ENCODE measurements around the gene NFATC2IP. TPM values are rescaled to one million over a fixed set of nuclear protein-coding genes. Genes with fewer than 3 reads are reported as not detected.

Gene NFATC2IP
- total RNA-seq, 1 donor from 2014 or later, result 63.9 TPM

GRCh38 chr16:28927815-28928214 lies 22.9 kb upstream of the NFATC2IP start:
- H3K4me1 Mint-ChIP-seq, result peaks cover 19% of the 10 kb centered on the region
- no peak overlapping the region for H3K4me3 Mint-ChIP-seq
- H3K9me3 Mint-ChIP-seq, result no peaks in the 10 kb centered on the region
- TF ChIP-seq CTCF (conservative IDR thresholded peaks at IDR 0.05), result no peak
- no peak for DNase-seq (ENCODE audit: low read depth, low spot score)
- no peaks in the 10 kb centered on the region for H3K36me3 Mint-ChIP-seq (ENCODE audit: low read depth)
- no peaks in the 10 kb centered on the region for H3K27me3 Mint-ChIP-seq (ENCODE audit: low read depth)
- H3K27ac Mint-ChIP-seq (ENCODE audit: unreplicated experiment), result no peak overlapping the region

- Mint-ChIP-seq H3K9me3 (no peaks in the 10 kb centered on the region), H3K27ac (ENCODE audit: unreplicated experiment) (no peak overlapping the region)
- TF ChIP-seq CTCF (conservative IDR thresholded peaks at IDR 0.05), result no peak
Measured at GRCh38 chr16:28930203-28930602, 20.5 kb upstream of the NFATC2IP start.

GRCh38 chr16:28930652-28931051 lies 20.1 kb upstream of the NFATC2IP start:
- H3K36me3 Mint-ChIP-seq (ENCODE audit: low read depth), result no peaks in the 10 kb centered on the region
- no peak for DNase-seq (ENCODE audit: low read depth, low spot score)
- H3K4me3 Mint-ChIP-seq, result no peak overlapping the region
- H3K4me1 Mint-ChIP-seq, result peaks cover 6% of the 10 kb centered on the region
- no peaks in the 10 kb centered on the region for H3K9me3 Mint-ChIP-seq
- peak overlapping the region; percentile 84 for H3K27ac Mint-ChIP-seq (ENCODE audit: unreplicated experiment)
- H3K27me3 Mint-ChIP-seq (ENCODE audit: low read depth), result peaks cover 4% of the 10 kb centered on the region
- no peak for TF ChIP-seq CTCF (conservative IDR thresholded peaks at IDR 0.05)

More at GRCh38 chr16:28930203-28930602, 20.5 kb upstream of the NFATC2IP start:
- no peak for DNase-seq (ENCODE audit: low read depth, low spot score)
- Mint-ChIP-seq H3K4me1 (peaks cover 8% of the 10 kb centered on the region), H3K36me3 (ENCODE audit: low read depth) (no peaks in the 10 kb centered on the region), H3K4me3 (no peak overlapping the region), H3K27me3 (ENCODE audit: low read depth) (no peaks in the 10 kb centered on the region)

GRCh38 chr16:28931801-28932225 lies 18.9 kb upstream of the NFATC2IP start, which contains the start of gene CD19:
Gene CD19, plus strand, starts transcription at chr16:28931971. Its CDS starts 30 bp downstream, at chr16:28932001.
- Mint-ChIP-seq H3K27ac (ENCODE audit: unreplicated experiment) (peak within 1 kb of the TSS; percentile 84), H3K36me3 (ENCODE audit: low read depth) (no peaks in the 10 kb centered on the region), H3K4me3 (no peak within 1 kb of the TSS), H3K9me3 (peaks cover 4% of the 10 kb centered on the region), H3K27me3 (ENCODE audit: low read depth) (peaks cover 4% of the 10 kb centered on the region), H3K4me1 (no peaks in the 10 kb centered on the region)
- DNase-seq (ENCODE audit: low read depth, low spot score), result no peak
- no peak for TF ChIP-seq CTCF (conservative IDR thresholded peaks at IDR 0.05)

GRCh38 chr16:28932339-28933141 lies 18.2 kb upstream of the NFATC2IP start:
- Mint-ChIP-seq H3K4me3 (no peak overlapping the region), H3K27me3 (ENCODE audit: low read depth) (peaks cover 4% of the 10 kb centered on the region), H3K36me3 (ENCODE audit: low read depth) (no peaks in the 10 kb centered on the region), H3K4me1 (no peaks in the 10 kb centered on the region), H3K27ac (ENCODE audit: unreplicated experiment) (peak overlapping the region; percentile 43), H3K9me3 (peaks cover 4% of the 10 kb centered on the region)
- no peak for DNase-seq (ENCODE audit: low read depth, low spot score)
- no peak for TF ChIP-seq CTCF (conservative IDR thresholded peaks at IDR 0.05)

Measured in neural crest cell (in vitro differentiated cells).